ENCODE measurements around the gene MPV17.

MPV17 gene

GRCh38 chr2:27264253-27264752 lies 58.6 kb downstream of the MPV17 start:
- DNase-seq, result no peak

GRCh38 chr2:27263287-27264252 lies 59.3 kb downstream of the MPV17 start:
- no peak for DNase-seq

GRCh38 chr2:27262379-27263286 lies 60.3 kb downstream of the MPV17 start, which contains the start of gene SLC30A3:
Gene SLC30A3, minus strand, starts transcription at chr2:27263047. Its CDS starts 141 bp downstream, at chr2:27262906.
- peak in 1 of 2 experiments; percentile 30 for DNase-seq

- DNase-seq, result no peak
These were observed 61.0 kb downstream of the MPV17 start for GRCh38 chr2:27261926-27262298.

GRCh38 chr2:27261241-27261925 lies 61.5 kb downstream of the MPV17 start:
- no peak for DNase-seq
